ENCODE data around the gene OPRL1.

OPRL1 gene

GRCh38 chr20:64101731-64102621 lies 22.1 kb downstream of the OPRL1 start:
- ChIA-PET CTCF (interaction anchor here (0.7 to 1.7 kb wide), 7 partner anchors 13 to 92 kb away, joined by 3 to 10 read pairs (median 3); partner anchors contain the start of gene LKAAEAR1), POLR2A (interaction anchor here (0.9 to 1.2 kb wide), 2 partner anchors 18 kb away, joined by 3 to 4 read pairs; no protein-coding TSS in a partner anchor)
- H3K4me3 ChIP-seq (ENCODE audit: low read depth, low read length): peak overlapping the region; percentile 39
- TF ChIP-seq ZXDB (tag by site-specific recombination; IDR thresholded peaks at IDR 0.05) (0 out of 2 replicates have a peak, but pooled peaks have one; percentile 33), MYNN (tag by site-specific recombination; IDR thresholded peaks at IDR 0.05; ENCODE audit: borderline replicate concordance) (no peak), ZNF24 (tag by site-specific recombination; IDR thresholded peaks at IDR 0.05) (no peak), ZSCAN16 (tag by site-specific recombination; IDR thresholded peaks at IDR 0.05) (no peak), ZSCAN30 (tag by site-specific recombination; IDR thresholded peaks at IDR 0.05) (peak; percentile 78), ZNF600 (tag by site-specific recombination; IDR thresholded peaks at IDR 0.05) (no peak), ZBTB44 (tag by site-specific recombination; IDR thresholded peaks at IDR 0.05) (no peak), ZNF560 (tag by site-specific recombination; IDR thresholded peaks at IDR 0.05; ENCODE audit: borderline replicate concordance) (no peak), ZNF174 (tag by site-specific recombination; IDR thresholded peaks at IDR 0.05) (no peak), ZNF843 (tag by site-specific recombination; IDR thresholded peaks at IDR 0.05) (no peak), ZNF202 (tag by site-specific recombination; IDR thresholded peaks at IDR 0.05; ENCODE audit: borderline replicate concordance) (no peak), BCL11A (tag by site-specific recombination; IDR thresholded peaks at IDR 0.05; ENCODE audit: low read depth) (no peak), ZNF18 (tag by site-specific recombination; IDR thresholded peaks at IDR 0.05) (no peak), FEZF1 (tag by site-specific recombination; IDR thresholded peaks at IDR 0.05) (no peak), ZNF529 (tag by site-specific recombination; IDR thresholded peaks at IDR 0.05; ENCODE audit: insufficient replicate concordance) (no peak), ZNF548 (tag by site-specific recombination; IDR thresholded peaks at IDR 0.05) (no peak), BCL6B (tag by site-specific recombination; IDR thresholded peaks at IDR 0.05) (no peak), ZNF549 (tag by site-specific recombination; IDR thresholded peaks at IDR 0.05) (no peak), ZNF521 (tag by site-specific recombination; IDR thresholded peaks at IDR 0.05) (no peak), ZNF704 (tag by site-specific recombination; IDR thresholded peaks at IDR 0.05) (no peak), KLF16 (tag by site-specific recombination; IDR thresholded peaks at IDR 0.05) (peak; percentile 84), ZBTB49 (tag by site-specific recombination; IDR thresholded peaks at IDR 0.05; ENCODE audit: low read depth) (no peak), ZNF112 (tag by site-specific recombination; IDR thresholded peaks at IDR 0.05) (no peak), ZNF132 (tag by site-specific recombination; IDR thresholded peaks at IDR 0.05; ENCODE audit: borderline replicate concordance) (no peak), OSR2 (tag by site-specific recombination; IDR thresholded peaks at IDR 0.05) (no peak), ZNF266 (tag by site-specific recombination; IDR thresholded peaks at IDR 0.05; ENCODE audit: low read depth) (no peak), ZNF148 (tag by site-specific recombination; IDR thresholded peaks at IDR 0.05; ENCODE audit: borderline replicate concordance) (no peak)

More at GRCh38 chr20:64101731-64102621, 22.1 kb downstream of the OPRL1 start:
- no peaks in the 10 kb centered on the region for H3K36me3 ChIP-seq (ENCODE audit: control insufficient read depth in 2 of 2, insufficient read depth in 1 of 2, low read length in 2 of 2)
- H3K27ac ChIP-seq (ENCODE audit: extremely low read depth, low read depth, low read length): no peak overlapping the region
- H3K9me3 ChIP-seq (ENCODE audit: control insufficient read depth, insufficient read depth, low read depth, low read length): no peaks in the 10 kb centered on the region
- no peaks in the 10 kb centered on the region for H3K4me1 ChIP-seq (ENCODE audit: control insufficient read depth, insufficient read depth, low read length)

Measured in HEK293 (cell line).